GM21423 (cell line): ENCODE results near the gene ROCK2.
"Not testable (repeated sequence)": the region's sequence is repeated elsewhere in the genome, so short reads cannot be mapped to it uniquely, and the experiment has no call there.

ENCODE experiments used
- ATAC-seq: cut with Tn5 transposase; IDR thresholded peaks from one replicate; pipeline ENCODE4 v1.9.1; 2021; ENCODE audit warnings: mild to moderate bottlenecking, moderate library complexity; ENCODE audit not compliant: unreplicated experiment

ROCK2 gene

DNA sequence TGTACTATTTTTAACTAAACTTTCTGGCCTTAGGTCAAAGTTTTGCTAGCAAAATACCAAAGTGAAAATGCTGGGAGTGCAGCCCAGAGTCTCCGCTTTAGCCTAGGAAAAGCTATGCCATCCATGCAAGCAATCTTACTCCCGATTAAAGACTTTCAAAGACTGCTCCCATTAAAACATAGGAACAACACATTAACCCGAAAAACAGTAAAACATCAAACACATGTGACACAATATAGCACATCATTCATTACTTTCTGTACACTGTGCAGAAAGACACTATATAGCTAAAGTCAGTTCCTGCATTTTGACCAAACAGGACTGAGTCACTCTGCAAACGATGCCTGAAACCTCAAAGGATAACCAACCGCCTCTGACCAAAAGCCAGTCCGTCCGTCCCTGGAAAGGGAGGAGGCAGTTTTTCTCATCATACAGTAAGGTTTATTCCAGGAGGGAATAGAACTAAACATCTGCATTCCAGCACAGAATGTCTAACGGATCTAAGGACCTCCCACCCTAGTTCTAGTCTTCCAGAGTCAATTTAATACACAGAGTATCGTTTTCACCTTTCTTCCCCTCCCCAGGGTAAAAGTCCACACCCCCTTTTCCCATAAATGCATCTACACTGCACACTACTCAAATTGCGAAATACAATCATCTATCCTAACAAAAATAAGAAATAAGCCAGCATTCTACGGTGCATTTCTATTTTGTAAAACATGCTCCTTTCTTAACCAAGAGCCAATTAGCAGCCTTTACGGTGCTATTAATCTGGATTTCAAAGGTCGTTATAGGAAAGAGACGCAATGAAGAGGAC, 1.7 kb downstream of the ROCK2 start:
- no peak for ATAC-seq

DNA sequence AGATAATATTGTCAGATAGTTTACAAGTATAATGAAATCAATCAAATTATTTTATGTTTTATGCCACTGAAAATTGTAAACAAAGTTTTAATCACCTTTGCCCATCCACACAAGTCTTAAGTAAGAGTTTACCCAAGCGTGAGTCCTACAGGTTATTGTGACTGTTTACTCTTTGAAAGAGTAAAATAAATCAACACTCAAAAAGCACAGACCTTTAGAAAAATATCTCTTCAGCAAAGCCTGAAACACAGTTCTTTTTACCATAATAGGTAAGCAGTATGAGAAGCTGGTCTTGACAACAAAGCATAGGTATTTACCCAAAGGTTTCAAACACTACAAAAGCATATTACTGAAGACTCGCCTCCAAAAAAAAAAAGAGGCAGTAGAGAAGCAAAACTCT, 3.7 kb downstream of the ROCK2 start:
- no peak for ATAC-seq

DNA sequence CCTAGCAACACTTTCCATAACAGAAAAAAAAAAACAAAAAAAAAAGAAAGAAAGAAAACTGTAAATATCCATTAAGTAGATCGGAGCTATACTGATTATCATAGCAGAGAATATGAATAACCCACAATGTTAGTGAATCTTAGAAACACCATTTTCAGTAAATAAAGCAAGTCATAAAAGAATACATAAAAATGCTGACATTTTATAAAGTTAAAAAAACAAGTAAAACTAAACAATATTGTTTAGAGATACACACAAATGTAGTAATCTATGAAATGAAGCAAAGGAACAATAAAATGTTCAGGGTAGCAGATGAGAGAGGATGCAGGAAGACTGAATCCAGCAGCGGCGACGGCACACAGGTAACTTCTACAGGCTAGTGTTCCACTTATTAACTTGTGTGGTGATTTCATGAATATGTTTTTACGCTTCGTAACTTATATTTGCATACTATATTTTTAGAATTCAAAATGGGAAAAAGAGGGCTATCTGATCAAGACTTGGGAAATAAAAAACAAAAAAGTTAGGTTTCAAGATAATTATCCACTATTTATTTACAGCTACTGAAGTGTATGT, 4.8 kb downstream of the ROCK2 start:
- ATAC-seq: no peak

DNA sequence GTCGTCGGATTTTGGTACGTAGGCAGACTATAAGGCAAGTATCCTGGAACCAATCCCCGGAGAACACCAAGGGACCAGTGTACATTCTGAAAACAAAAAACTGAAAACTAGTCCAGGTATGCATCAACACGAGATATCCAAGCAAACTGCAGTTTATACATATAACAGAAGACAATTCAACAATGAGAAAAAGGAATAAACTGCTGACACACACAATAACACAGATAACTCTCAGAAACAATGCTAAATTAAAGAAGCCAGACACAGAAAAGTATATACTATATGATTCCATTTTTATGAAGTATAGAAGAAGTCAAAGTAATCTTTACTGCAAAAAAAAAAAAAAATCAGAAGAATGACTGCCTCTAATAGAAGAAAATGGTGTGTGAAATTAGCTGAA, 5.9 kb downstream of the ROCK2 start:
- ATAC-seq: no peak

DNA sequence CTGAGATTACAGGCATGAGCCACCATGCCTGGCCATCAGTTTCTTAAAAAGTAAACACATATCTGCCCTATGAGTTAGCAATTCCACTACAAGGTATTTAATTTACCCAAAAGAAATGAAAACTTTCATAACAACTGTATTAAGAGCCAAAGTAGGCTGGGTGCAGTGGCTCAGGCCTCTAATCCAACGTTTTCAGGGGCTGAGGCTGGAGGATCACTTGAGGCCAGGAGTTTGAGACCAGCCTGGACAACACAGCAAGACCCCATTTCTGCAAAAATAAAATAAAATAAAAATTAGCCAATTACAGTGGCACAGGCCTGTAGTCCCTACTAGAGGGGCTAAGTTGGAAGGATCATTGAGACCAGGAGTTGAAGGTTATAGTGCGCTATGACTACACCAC, 6.5 kb downstream of the ROCK2 start:
- ATAC-seq: no peak

DNA sequence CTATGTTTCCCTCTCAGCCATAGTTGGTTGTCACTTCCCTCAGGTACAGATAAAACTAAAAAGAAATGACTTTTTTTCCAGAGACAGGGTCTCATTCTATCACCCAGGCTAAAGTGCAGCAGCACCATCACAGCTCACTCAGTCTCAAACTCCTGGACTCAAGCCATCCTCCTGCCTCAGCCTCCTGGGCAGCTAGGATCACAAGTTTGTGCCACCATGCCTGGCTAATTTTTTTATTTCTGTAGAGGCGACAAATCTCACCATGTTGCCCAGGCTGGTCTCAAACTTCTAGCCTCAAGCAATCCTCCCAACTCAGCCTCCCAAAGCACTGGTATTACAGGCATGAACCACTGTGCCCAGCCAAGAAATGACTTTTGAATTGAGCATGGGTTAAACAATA, 8.2 kb downstream of the ROCK2 start:
- ATAC-seq: no peak

DNA sequence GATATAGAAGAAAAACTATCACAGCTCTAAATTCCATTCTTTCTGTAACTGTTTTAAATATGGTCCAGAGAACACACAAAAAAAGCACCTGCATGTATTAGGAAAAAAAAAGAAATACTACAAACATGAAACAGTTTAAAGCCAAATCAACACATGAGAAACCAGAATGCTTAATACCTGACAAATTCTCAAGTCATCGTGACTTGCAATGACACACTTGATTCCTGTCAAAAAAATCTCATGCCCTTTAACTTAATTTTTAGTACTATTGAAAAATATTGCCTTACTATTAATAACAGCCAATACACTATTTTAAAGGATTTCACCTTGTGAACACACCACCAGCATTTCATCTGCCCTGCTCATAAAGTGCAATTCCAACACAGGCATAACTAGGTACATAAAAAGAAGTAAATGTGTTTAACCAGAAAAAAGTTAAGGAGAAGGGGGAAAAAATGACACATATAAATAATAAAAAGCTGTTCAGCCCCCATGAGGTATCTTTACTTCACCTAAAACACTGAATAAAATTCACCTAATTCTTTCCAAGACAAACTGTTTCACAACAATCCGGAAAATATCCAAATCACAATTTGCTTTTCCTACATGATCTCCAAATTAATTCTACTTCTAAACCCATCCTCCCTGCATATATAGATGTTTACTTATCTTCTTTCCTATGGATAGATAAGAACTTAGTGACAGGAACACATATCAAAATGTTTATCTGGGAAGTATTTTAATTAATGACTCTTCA, 10.8 kb downstream of the ROCK2 start:
- ATAC-seq: no peak

DNA sequence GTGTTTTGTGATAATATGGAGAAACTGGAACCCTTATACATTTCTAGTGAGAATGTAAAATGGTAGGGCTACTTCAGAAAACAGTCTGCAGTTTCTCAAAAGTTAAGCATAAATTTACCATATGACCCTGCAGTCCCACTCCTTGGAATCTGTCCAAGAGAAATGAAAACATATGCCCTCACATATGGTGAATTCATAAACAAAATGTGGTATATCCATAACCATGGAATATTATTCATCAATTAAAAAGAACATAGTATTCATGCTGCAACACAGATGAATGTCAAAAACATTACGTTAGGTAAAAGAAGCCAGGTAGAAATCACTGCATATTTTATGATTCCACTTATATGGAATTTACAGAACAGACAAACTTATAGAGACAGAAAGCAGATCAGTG, 11.8 kb downstream of the ROCK2 start:
- no peak for ATAC-seq

DNA sequence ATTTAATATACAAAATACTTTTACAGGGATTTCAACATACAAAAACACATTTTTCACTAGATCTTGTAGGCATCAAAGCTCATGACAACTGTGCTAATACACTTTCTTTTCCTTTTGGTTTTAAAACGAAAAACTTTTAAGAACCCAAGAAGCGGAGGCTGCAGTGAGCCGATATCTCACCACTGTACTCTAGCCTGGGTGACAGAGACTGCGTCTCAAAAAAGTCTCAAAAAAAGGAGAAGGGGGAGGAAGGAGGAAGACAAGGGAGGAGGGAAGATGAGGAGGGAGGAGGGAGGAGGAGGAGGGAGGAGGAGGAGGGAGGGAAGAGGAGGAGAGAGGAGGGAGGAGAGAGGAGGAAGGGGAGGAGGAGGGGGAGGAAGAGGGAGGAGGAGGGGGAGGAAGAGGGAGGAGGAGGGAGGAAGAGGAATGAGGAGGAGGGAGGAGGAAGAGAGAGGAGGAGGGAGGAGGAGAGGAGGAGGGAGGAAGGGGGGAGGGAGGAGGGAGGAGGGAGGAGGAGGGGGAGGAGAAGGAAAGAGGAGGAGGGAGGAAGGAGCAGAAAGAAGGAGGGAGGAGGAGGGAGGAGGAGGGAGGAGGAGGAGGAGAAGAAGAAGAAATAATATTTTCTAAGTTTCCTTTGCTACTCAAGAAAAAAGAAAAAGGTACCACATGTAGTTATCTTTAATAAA, 13.8 kb downstream of the ROCK2 start:
- ATAC-seq: no peak

DNA sequence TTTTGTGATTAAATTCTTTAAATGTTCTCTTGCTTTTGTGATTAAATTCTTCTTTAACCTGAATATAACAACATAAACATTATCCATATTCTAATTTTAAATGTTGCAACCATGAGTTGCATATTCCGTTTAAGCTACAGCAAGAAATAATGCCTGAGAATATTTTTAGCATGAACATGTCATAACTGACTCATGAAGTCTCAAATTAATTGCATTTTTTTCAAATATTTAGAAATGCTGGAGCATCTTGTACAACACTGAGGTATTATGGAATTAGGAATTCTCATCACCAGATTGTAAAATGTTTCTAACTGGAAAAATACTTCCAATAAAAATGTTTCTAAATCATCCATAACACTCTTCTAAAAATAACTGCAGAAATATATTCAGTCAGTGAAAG, 14.7 kb downstream of the ROCK2 start:
- no peak for ATAC-seq

DNA sequence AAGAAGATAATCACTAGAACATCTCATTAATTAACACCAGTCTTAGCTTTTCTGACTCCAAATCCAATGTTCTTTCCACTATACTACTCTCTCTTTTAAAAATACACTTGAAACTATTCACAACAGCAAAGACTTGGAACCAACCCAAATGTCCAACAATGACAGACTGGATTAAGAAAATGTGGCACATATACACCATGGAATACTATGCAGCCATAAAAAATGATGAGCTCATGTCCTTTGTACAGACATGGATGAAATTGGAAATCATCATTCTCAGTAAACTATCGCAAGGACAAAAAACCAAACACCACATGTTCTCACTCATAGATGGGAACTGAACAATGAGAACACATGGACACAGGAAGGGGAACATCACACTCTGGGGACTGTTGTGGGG, 15.9 kb downstream of the ROCK2 start:
- ATAC-seq: not testable (repeated sequence)

DNA sequence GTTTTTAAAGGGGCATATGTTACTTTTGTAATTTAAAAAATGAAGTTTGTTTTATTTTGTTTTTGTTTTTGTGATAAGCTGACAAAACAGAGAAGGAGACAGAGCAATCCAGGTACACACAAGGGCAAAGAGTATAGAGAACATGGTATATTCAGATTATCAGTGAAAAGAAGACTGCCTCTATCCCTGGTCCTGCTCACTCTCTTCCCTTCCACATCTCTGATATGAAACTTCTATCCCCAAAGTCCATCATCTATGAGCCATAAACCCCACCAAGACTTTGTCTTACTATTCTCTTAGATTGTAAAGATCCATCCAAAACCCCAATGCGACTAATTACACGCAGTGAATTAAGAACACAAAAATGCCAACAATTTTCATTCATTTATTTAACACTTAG, 16.6 kb downstream of the ROCK2 start:
- no peak for ATAC-seq

DNA sequence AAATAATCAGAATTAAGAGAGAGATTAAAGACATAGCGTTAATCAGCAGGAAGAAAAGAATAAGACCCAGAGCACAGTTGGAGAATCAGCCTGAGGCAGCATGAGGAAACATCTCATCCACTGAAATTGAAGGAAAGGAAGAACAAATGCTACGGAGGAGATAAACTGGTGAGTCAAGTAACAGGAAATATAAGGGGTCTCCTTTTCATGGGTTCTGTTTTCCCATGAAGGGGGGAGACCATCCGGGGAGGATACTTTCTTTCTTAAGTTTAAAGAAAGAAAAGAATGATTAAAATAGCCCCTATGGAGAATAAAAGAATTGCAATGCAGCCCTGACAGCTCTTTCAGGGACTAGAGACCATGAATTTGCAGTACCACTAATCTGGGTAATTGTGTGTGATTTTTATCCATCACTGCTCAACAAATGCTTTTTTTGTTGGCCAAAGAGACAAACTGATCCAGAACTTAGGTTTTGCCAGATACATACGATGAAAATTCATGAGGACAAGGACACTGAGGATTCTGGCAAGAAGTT, 17.7 kb downstream of the ROCK2 start:
- no peak for ATAC-seq

DNA sequence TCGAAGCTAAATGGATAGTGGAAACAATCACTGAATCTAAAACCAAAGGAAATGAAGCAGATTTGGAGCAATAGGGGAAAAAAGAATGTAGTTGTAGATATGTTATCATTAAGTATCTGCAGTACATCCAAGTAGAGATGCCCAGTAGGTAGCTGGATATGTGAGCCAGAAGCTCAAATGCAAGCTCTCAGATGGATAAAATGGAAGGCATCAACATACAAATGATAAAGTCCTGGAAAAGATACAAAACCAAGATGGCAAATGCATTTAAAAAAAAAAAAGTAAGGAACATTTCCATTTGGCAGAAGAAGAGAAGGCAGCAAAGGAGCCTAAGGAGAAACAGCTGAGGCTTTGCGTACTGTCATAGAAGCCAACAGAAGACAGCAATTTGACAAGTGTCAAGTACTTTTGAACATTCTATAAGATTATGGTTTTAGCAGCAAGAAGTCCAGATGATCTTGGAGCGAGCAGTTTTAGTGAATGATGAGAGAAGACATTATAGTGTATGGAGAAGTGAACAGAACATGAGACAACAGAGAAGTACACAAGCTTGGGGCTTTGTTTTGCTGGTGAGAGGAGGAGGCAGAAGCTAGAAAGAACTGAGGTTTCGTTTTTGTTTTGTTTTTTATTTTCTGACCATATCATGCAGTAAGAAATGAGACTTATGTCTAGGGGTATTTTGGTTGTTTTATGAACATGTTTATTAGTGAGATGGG, 18.3 kb downstream of the ROCK2 start:
- no peak for ATAC-seq

DNA sequence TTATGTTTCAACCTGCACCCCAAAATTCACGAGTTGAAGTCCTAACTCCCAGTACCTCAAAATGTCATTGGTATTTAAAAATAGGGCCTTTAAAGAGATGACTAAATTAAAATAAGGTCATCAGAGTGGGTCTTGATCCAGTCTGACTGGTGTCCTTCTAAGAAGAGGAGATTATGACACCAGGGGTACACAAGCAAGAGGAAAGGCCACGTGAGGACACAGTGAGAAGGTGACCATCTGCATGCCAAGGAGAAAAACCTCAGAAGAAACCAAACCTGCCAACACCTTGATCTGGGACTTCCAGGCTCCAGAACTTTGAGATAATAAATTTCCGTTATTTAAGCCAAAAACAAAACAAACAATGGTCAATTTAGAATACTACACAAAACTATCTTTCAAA, 22.6 kb downstream of the ROCK2 start:
- ATAC-seq: no peak

DNA sequence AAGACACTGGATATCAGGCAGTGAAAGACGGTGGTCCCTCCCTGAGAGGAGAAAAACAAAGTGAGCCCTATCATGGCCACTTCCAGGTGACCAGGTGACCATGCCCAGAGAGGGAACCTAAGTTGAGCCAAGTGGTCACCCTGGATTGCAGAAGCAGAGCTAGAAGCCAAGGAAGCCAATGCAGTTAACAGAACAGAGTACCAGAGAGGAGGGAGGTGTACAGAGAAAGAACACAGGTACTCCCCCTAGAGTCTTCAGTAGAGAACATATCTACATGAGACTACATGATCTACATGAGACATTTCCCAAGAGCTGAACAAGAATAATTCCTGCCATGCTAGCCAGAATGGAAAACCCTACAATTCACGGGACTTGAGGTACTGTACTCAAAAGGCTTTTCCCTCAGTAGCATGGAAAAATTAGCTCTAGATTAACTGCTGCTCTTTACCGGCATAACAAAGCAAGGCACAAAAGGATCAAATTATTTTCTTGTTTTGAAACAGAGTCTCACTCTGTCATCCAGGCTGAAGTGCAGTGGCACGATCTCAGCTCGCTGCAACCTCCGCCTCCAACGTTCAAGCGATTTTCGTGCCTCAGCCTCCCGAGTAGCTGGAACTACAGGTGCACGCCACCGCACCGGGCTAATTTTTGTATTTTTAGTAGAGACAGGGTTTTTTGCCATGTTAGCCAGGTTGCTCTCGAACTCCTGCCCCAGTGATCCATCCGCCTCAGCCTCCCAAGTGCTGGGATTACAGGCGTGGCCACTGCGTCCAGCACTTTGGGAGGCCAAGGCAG, 23.5 kb downstream of the ROCK2 start:
- ATAC-seq: no peak

DNA sequence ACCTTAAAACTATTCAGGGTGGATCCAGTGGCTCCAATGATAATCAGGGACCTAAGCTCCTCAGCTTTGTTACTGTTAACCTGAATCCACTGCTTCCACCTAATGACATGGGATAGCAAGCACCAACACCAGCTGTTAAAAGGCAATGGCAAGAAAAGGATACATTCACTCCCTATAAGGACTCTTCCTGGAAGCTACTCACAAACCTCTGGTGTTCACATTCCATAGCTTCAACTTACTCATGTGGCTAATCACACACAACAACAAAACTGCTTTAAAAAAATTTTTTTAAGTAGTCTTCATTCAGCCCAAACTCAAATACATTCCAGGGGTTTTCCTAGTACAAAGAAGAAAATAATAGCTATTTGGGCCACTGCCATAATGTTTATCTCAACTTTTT, 24.5 kb downstream of the ROCK2 start:
- no peak for ATAC-seq

DNA sequence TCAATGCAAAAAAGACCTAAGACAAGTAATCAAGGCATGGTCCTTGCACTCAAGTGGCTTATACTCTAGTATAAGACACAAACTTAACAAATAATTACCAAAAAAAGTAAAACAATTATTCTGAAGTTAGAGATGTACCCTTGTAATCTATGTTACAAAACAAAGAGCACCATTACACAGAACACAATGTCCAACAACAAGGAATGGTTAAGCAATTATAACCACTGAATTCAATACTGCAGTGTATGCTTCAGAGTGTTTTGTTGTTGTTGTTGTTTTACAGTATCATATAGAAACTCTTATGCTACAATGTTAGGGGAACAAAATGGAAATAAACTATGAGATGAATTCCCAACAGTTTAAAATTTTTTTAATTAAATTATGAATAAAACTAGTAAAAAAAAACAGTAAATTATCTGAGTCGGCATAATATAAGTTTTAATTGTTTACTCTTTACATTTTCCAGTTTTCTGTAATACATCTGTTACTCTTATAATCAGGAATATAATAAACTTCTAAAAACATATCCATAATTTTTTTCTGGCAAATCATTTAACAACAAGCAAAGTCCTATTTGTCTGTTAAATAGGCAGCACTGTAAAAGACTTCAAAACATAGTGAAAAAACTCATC, 29.2 kb downstream of the ROCK2 start:
- no peak for ATAC-seq

DNA sequence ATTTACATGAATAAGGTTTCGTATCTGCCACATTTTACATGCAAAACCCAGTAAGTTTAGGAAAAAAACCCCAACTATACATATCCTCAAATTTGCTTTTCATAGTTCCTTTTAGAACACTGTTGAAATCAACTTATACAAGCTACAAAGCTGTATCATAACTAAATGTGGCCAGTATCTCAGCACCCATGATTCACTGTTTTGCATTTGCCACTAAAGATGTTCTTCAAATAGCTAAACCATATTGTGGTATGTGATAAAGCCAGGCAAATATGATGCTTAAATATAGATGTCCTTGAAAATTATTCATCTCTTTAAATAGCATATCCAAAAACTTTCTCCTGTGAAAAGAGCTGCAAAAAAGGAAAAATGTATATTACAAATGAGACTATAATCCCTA, 29.9 kb downstream of the ROCK2 start:
- ATAC-seq: no peak
